A549 (cell line): ENCODE measurements around the gene ZG16.
A peak's percentile ranks its signal among the peaks of the same experiment; 100 is the strongest.

Experiments
- CEBPB ChIP-seq, 2 experiments: fragments of >200 bp in 1 of 2; sonication (Bioruptor Twin) in 1 of 2; formaldehyde crosslinking in 1 of 2; IDR thresholded peaks; 2 replicates each; pipeline ENCODE4 v1.6.1; 2012 to 2016
- FOSL2 ChIP-seq, 2 experiments: fragments of 450-650 bp in 1 of 2; fragments of >200 bp in 1 of 2; sonication (Bioruptor Twin) in 1 of 2; formaldehyde crosslinking; IDR thresholded peaks; 2 replicates each; pipeline versions ENCODE4 v1.5.0 to v1.6.1; 2016 to 2020; ENCODE audit warnings: mild to moderate bottlenecking in 1 of 2, moderate library complexity in 1 of 2
- HMGXB4 ChIP-seq: fragments of 250-450 bp; sonication (Bioruptor Pico); IDR thresholded peaks from 2 replicates; pipeline ENCODE4 v1.5.0; 2021; ENCODE audit warnings: mild to moderate bottlenecking, moderate library complexity, borderline replicate concordance
- JUNB ChIP-seq: fragments of >200 bp; sonication (Bioruptor Twin); formaldehyde crosslinking; IDR thresholded peaks from 2 replicates; pipeline ENCODE4 v1.6.1; 2016
- TF ChIP-seq, protein P1 (sequence below): fragments of >200 bp; sonication (Bioruptor Twin); formaldehyde crosslinking; IDR thresholded peaks from 3 replicates; pipeline ENCODE4 v1.5.1; 2016
- TF ChIP-seq, protein P2 (sequence below): fragments of 200-600 bp; sonication (generic); IDR thresholded peaks from 2 replicates; pipeline ENCODE4 v1.6.1; 2016; ENCODE audit warnings: antibody characterized with exemption, mild to moderate bottlenecking, moderate library complexity
- TF ChIP-seq, protein P3 (sequence below): IDR thresholded peaks from 2 replicates; pipeline ENCODE4 v1.6.1; 2012
- TF ChIP-seq, protein P4 (sequence below): IDR thresholded peaks from 2 replicates; pipeline ENCODE4 v1.6.1; 2012

DNA sequence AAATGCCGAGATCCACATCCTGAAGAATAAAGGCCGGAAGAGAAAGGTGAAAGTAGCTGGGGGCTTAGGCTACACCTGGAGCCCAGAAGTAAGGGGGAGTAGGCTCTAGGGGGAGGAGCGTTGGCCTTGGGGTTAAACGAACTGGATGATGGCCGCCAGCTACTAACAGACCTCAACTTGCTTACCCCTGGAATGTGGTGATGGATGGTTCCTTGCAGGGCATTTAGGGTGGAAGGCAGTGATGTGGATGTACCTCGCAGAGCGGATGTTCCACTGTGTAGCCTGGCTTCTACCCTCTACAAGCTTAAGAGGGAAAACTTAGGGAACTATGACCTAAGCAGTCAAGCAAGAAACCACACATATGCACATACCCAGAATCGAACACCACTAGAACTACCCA lies 26.0 kb downstream of the ZG16 start:
- TF ChIP-seq, protein P1, sequence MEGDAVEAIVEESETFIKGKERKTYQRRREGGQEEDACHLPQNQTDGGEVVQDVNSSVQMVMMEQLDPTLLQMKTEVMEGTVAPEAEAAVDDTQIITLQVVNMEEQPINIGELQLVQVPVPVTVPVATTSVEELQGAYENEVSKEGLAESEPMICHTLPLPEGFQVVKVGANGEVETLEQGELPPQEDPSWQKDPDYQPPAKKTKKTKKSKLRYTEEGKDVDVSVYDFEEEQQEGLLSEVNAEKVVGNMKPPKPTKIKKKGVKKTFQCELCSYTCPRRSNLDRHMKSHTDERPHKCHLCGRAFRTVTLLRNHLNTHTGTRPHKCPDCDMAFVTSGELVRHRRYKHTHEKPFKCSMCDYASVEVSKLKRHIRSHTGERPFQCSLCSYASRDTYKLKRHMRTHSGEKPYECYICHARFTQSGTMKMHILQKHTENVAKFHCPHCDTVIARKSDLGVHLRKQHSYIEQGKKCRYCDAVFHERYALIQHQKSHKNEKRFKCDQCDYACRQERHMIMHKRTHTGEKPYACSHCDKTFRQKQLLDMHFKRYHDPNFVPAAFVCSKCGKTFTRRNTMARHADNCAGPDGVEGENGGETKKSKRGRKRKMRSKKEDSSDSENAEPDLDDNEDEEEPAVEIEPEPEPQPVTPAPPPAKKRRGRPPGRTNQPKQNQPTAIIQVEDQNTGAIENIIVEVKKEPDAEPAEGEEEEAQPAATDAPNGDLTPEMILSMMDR: no peak
- TF ChIP-seq, protein P2, sequence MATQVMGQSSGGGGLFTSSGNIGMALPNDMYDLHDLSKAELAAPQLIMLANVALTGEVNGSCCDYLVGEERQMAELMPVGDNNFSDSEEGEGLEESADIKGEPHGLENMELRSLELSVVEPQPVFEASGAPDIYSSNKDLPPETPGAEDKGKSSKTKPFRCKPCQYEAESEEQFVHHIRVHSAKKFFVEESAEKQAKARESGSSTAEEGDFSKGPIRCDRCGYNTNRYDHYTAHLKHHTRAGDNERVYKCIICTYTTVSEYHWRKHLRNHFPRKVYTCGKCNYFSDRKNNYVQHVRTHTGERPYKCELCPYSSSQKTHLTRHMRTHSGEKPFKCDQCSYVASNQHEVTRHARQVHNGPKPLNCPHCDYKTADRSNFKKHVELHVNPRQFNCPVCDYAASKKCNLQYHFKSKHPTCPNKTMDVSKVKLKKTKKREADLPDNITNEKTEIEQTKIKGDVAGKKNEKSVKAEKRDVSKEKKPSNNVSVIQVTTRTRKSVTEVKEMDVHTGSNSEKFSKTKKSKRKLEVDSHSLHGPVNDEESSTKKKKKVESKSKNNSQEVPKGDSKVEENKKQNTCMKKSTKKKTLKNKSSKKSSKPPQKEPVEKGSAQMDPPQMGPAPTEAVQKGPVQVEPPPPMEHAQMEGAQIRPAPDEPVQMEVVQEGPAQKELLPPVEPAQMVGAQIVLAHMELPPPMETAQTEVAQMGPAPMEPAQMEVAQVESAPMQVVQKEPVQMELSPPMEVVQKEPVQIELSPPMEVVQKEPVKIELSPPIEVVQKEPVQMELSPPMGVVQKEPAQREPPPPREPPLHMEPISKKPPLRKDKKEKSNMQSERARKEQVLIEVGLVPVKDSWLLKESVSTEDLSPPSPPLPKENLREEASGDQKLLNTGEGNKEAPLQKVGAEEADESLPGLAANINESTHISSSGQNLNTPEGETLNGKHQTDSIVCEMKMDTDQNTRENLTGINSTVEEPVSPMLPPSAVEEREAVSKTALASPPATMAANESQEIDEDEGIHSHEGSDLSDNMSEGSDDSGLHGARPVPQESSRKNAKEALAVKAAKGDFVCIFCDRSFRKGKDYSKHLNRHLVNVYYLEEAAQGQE: no peak
- TF ChIP-seq JUNB: no peak
- TF ChIP-seq CEBPB (IDR thresholded peaks at IDR 0.05): no peak
- TF ChIP-seq, protein P3, sequence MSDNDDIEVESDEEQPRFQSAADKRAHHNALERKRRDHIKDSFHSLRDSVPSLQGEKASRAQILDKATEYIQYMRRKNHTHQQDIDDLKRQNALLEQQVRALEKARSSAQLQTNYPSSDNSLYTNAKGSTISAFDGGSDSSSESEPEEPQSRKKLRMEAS: no peak
- TF ChIP-seq, protein P4, sequence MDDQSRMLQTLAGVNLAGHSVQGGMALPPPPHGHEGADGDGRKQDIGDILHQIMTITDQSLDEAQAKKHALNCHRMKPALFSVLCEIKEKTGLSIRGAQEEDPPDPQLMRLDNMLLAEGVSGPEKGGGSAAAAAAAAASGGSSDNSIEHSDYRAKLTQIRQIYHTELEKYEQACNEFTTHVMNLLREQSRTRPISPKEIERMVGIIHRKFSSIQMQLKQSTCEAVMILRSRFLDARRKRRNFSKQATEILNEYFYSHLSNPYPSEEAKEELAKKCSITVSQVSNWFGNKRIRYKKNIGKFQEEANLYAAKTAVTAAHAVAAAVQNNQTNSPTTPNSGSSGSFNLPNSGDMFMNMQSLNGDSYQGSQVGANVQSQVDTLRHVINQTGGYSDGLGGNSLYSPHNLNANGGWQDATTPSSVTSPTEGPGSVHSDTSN: peak; percentile 52; the same call in 1 of the 2 replicates
- TF ChIP-seq HMGXB4: no peak
- no peak for TF ChIP-seq FOSL2 (IDR thresholded peaks at IDR 0.05)
- TF ChIP-seq FOSL2 (CRISPR knock-in tag; IDR thresholded peaks at IDR 0.05): no peak
